ENCODE results near the gene TUG1. TPM values are rescaled to one million over a fixed set of nuclear protein-coding genes. Genes with fewer than 3 reads are reported as not detected.

The TUG1 gene
- total and polyA plus RNA-seq, 9 of the 15 experiments (the other 6 are each of a cell fraction or from before 2014, with no cell fraction given) = 24.7 to 132 (median 58.9) TPM

- H3K27ac ChIP-seq (ENCODE audit: extremely low read depth, low read depth, low read length) = no peak overlapping the region
- no peaks in the 10 kb centered on the region for H3K4me1 ChIP-seq (replicated peaks in 1 of 2; ENCODE audit: control insufficient read depth in 2 of 2, insufficient read depth in 2 of 2, low read length in 2 of 2)
- H3K27me3 ChIP-seq (ENCODE audit: control insufficient read depth in 2 of 2, insufficient read depth in 2 of 2, low read length in 2 of 2) = no peaks in the 10 kb centered on the region
- WGBS (ENCODE audit: insufficient coverage, low coverage, missing lambda C conversion rate) = 17% methylated on average over 2 of the region's 7 CpGs
- no peak overlapping the region for H3K4me3 ChIP-seq
- ATAC-seq (no peak), DNase-seq (ENCODE audit: extremely low read depth in 1 of 4, low spot score in 3 of 4) (no peak), FAIRE-seq (no peak)
- in situ Hi-C loops (cut with MboI) = no loop called here
- CTCF ChIA-PET (ENCODE audit: low intra/inter-chr PET ratio) = interaction anchor here (1.6 kb wide), 1 partner anchor 136 kb away, joined by 3 read pairs; no protein-coding TSS in a partner anchor
- H3K9ac ChIP-seq (ENCODE audit: insufficient read depth in 1 of 2, low read depth in 2 of 2, low read length in 2 of 2) = no peak overlapping the region
- H3K79me2 ChIP-seq (ENCODE audit: control insufficient read depth, insufficient read depth, low read length) = no peaks in the 10 kb centered on the region
- POLR2A ChIA-PET = interaction anchor here (1.3 to 1.9 kb wide), 2 partner anchors 10 to 135 kb away, joined by 3 to 5 read pairs; partner anchors contain the start of gene SMTN
- H3K9me1 ChIP-seq (ENCODE audit: control insufficient read depth, insufficient read depth, low read length) = no peaks in the 10 kb centered on the region
- no peaks in the 10 kb centered on the region for H3K9me3 ChIP-seq (replicated peaks; ENCODE audit: control insufficient read depth, insufficient read depth, low read depth, low read length)
- BruUV-seq (replicated peaks) = no TSS peak
- no peak overlapping the region for H3K4me2 ChIP-seq (ENCODE audit: insufficient read depth, low read length)
- no peak overlapping the region for H2AFZ ChIP-seq (ENCODE audit: low read depth, low read length)
- peaks cover 97% of the 10 kb centered on the region for H3K36me3 ChIP-seq (ENCODE audit: control insufficient read depth, insufficient read depth, low read length)
- no peak for TF ChIP-seq ZBTB26 (CRISPR knock-in tag; IDR thresholded peaks at IDR 0.05)
- no peak for TF ChIP-seq KLF10 (CRISPR knock-in tag; IDR thresholded peaks at IDR 0.05)
- TF ChIP-seq ZNF280B (CRISPR knock-in tag; IDR thresholded peaks at IDR 0.05) = no peak
- TF ChIP-seq NR4A1 (CRISPR knock-in tag; IDR thresholded peaks at IDR 0.05) = no peak
- TF ChIP-seq NR4A1 (tag; IDR thresholded peaks at IDR 0.05) = no peak
- TF ChIP-seq EWSR1 (IDR thresholded peaks at IDR 0.05; ENCODE audit: borderline replicate concordance, low read depth, partially characterized antibody) = no peak
- TF ChIP-seq ZNF146 (CRISPR knock-in tag; IDR thresholded peaks at IDR 0.05; ENCODE audit: unreplicated experiment) = no peak
- TF ChIP-seq POLR2B (IDR thresholded peaks at IDR 0.05; ENCODE audit: low read depth, partially characterized antibody) = no peak
- TF ChIP-seq ZKSCAN3 (CRISPR knock-in tag; IDR thresholded peaks at IDR 0.05) = no peak
- no peak for TF ChIP-seq ZFP36 (IDR thresholded peaks at IDR 0.05; ENCODE audit: low read depth, low read length, partially characterized antibody)
- no peak for TF ChIP-seq SMC3 (conservative IDR thresholded peaks at IDR 0.05; ENCODE audit: insufficient read depth, low read depth, low read length)
- TF ChIP-seq POLR2H (tag; IDR thresholded peaks at IDR 0.05; ENCODE audit: low read depth) = no peak
- no peak for TF ChIP-seq GATA2 (CRISPR knock-in tag; IDR thresholded peaks at IDR 0.05)
- TF ChIP-seq ADNP (tag; IDR thresholded peaks at IDR 0.05) = no peak
- no peak for TF ChIP-seq GTF2E2 (tag; IDR thresholded peaks at IDR 0.05)
- TF ChIP-seq NFATC3 (IDR thresholded peaks at IDR 0.05) = no peak
- TF ChIP-seq ARID3B (CRISPR knock-in tag; IDR thresholded peaks at IDR 0.05; ENCODE audit: borderline replicate concordance) = no peak
- intact Hi-C loops (cut with micrococcal nuclease) = no loop called here
- H4K20me1 ChIP-seq (replicated peaks; ENCODE audit: control insufficient read depth, insufficient read depth, low read length) = no peaks in the 10 kb centered on the region
Measured at GRCh38 chr22:30946354-30946753, 22.7 kb upstream of the TUG1 start.
